Umbilical cord (tissue), 2 donors: Measurements from ENCODE around the gene HDAC9. TPM values are rescaled to one million over a fixed set of nuclear protein-coding genes. Genes with fewer than 3 reads are reported as not detected.
"Not testable (repeated sequence)": the region's sequence is repeated elsewhere in the genome, so short reads cannot be mapped to it uniquely, and the experiment has no call there.

ENCODE experiments used
- DNase-seq: peaks from one replicate; pipeline ENCODE4 v3.0.0-alpha.2; 2015; ENCODE audit warnings: low spot score
- total RNA-seq: library from RNA; depleted of rRNA; stranded (reverse); fragments of >200 nt; gene quantifications from one replicate; pipeline ENCODE4 v1.2.3, GENCODE V29; 2014; ENCODE audit warnings: low replicate concordance; ENCODE audit not compliant: insufficient read depth

Gene HDAC9
- total RNA-seq, 1 donor from 2014 or later, result 18.3 TPM

DNA sequence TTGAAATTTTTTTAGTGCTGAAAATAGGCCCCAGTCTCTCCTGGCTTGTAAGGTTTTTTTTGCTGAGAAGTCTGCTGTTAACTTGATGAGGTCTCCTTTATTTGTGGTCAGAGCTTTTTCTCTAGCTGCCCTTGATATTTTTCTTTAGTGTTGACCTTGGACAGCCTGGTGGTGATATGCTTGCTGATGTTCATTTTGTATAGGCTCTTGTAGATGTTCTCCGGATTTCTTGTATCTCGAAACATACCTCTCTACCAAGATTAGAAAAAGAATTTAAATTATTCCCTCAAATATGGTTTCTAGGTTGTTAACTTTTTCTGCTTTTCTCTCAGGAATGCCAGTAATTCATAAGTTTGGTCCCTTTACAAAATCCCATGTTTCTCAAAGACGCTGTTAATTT lies 519.5 kb downstream of the HDAC9 start:
- no peak for DNase-seq

GRCh38 chr7:19016140-19016539 lies 520.6 kb downstream of the HDAC9 start:
- no peak for DNase-seq

GRCh38 chr7:19017374-19017773 lies 521.8 kb downstream of the HDAC9 start:
- DNase-seq, result no peak

DNA sequence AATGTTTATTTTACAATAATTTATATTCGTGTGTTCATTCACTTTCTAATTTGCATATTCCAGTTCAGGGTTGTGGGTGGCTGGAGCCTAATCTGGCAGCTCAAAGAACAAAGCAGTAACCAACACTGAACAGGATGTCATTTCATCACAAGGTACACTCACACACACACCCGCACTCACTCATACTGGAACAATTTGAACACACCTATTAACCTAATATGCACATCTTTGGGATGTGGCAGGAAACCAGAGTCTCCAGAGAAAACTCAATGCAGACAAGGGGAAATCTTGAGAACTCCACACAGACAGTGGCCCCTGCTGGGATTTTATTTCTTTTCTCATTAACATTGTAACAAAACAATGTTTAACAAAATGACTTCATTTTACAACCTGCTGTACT lies 524.5 kb downstream of the HDAC9 start:
- no peak for DNase-seq

- DNase-seq, result no peak
Measured at GRCh38 chr7:19020711-19021110, 525.2 kb downstream of the HDAC9 start.

DNA sequence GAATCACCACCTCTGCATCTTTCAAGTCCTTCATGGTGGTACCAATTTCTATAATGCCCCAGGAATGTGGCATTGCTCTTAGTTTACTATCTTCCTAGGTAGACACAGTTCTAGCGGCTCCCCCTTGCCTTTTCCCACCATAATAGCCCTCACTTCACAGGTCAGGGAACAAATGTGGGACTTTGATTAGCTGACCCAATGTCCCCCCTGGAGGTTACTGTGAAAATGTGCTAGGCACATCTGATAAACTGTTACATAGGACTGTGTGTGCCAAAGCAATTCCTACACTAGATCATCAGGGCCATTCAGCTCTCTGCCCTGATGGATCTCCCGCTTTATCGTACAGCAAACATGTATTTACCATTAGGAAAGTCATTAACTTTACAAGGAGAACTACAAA lies 527.9 kb downstream of the HDAC9 start:
- DNase-seq, result no peak

DNA sequence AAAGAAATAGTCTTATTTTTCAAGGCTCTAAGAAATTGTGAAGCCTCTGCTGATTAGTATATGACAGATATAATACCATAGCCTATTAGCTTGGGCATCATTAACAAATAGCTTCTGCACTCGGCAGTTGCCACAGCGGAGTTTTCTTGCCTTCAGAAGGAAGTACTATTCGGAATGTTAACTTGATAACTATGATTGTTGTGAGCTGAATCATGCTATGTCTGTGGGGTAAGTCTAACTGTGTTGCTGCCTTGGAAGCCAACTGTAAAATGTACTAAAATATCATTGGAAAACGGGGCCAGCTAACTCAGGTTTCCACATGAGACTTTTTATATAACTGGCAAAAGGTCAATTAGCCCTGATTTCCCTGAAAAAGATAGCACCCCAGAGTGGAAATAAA lies 528.7 kb downstream of the HDAC9 start:
- DNase-seq, result peak; percentile 68

DNA sequence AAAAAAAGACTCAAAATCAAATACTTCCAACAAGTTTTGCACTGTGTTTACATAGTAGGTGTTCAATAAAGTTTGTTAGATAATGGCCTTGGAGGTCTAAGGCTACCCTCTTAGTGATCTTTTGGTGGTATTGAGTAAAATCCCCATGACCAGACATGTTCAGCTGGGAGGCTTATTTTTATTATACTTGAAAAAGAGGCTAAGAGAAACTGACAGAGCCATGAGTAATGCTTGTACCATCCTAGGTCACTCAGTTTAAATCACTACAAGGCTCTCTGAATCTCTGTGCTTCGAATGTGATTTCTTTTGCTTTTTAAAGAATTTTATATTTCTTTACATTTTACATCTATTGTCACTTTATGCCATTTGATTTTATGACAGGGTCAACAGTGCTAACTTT lies 531.3 kb downstream of the HDAC9 start:
- DNase-seq, result peak; percentile 75

DNA sequence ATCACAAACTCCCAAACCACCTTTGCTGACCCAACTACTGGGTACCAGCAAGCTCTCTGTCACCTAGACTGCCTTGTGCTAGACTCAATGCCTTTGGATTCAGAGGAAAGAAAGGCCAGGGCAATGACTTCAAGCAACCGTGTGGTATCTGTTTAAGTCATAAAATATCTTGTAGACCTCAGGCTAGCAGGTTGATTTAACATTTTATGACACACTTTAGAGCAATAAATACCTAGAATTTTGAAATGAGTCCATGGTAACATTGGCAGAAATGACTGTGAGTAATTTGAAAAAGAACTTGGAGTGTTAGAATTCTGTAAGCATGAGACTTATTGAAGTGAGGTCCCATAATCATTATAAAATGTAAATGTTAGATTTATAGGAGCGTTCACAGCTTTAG lies 534.7 kb downstream of the HDAC9 start:
- DNase-seq, result no peak

GRCh38 chr7:19032942-19033341 lies 537.4 kb downstream of the HDAC9 start:
- DNase-seq, result not testable (repeated sequence)

DNA sequence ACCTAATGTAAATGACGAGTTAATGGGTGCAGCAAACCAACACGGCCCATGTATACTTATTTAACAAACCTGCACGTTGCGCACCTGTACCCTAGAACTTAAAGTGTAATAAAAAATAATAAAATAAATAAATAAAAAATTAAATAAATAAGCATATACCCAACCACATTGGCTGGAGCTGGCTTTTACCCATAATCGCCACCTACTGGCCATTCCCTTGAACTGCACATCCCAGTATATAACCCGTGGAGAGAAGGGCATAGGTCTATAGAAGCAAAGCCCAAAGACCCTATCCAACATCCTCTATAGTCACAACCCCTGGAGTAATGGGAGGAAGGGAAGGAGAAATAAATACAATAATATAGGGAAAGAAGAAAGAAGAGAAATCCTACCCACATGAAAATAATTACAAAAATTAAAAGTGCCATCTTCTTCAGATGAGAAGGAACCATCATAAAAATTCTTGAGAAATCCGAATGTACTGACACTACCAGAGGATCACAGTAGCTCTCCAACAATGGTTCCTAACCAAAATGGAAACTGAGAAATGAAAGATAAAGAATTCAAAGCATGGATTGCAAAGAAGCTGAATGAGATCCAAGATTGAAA lies 556.3 kb downstream of the HDAC9 start:
- no peak for DNase-seq
